A549 (cell line): Measurements from ENCODE around the gene OCA2. TPM values are rescaled to one million over a fixed set of nuclear protein-coding genes. Genes with fewer than 3 reads are reported as not detected.
A peak's percentile ranks its signal among the peaks of the same experiment; 100 is the strongest.

Experiments
- ATAC-seq, 2 experiments: fragments of 200-7000 bp in 1 of 2; fragments of >200 bp in 1 of 2; cut with Nextera tagmentation in 1 of 2; cut with Tn5 transposase in 1 of 2; 3 replicates each; pipeline versions ENCODE4 v1.8.0 to v1.9.1; 2018 to 2020; ENCODE audit warnings: mild to moderate bottlenecking in 1 of 2, moderate library complexity in 1 of 2
- CTCF ChIA-PET: fragments of 300-600 bp; sonication (Branson Sonifier 250); formaldehyde crosslinking; extraction: SDS; loops from one replicate; lab custom pipeline; 2021; ENCODE audit warnings: antibody characterized with exemption, inconsistent platforms; lab: Yijun Ruan, JAX
- POLR2A ChIA-PET: fragments of 350-600 bp; formaldehyde crosslinking; extraction: SDS; loops from one replicate; lab custom pipeline; 2021; ENCODE audit warnings: antibody characterized with exemption, inconsistent platforms; lab: Yijun Ruan, JAX
- DNase-seq, 2 experiments: peaks; one replicate each; pipeline versions ENCODE4 v3.0.0 to v3.0.0-alpha.2; 2011 to 2016; ENCODE audit warnings: low read depth in 1 of 2, low spot score in 1 of 2
- FAIRE-seq: peaks from 2 replicates; lab custom pipeline; 2011; peaks lifted over from hg19 to GRCh38; lab: Jason Lieb, UNC
- H3K27ac ChIP-seq, 2 experiments: fragments of >200 bp; sonication (Bioruptor Twin); formaldehyde crosslinking; 3 replicates each; pipeline ENCODE4 v1.5.1; 2016 to 2017
- H3K4me1 ChIP-seq: fragments of >200 bp; sonication (Bioruptor Twin); formaldehyde crosslinking; 3 replicates; pipeline ENCODE4 v1.6.1; 2016
- H3K4me2 ChIP-seq: fragments of >200 bp; sonication (Bioruptor Twin); formaldehyde crosslinking; 3 replicates; pipeline ENCODE4 v1.6.1; 2016
- H3K4me3 ChIP-seq: fragments of >200 bp; sonication (Bioruptor Twin); formaldehyde crosslinking; 3 replicates; pipeline ENCODE4 v1.5.1; 2016
- H3K9me3 ChIP-seq: fragments of >200 bp; sonication (Bioruptor Twin); formaldehyde crosslinking; 3 replicates; pipeline ENCODE4 v1.6.1; 2016
- BCL3 ChIP-seq: fragments of >200 bp; sonication (Bioruptor Twin); formaldehyde crosslinking; IDR thresholded peaks from 3 replicates; pipeline ENCODE4 v1.6.1; 2016
- CBX2 ChIP-seq: fragments of 200-600 bp; sonication (generic); IDR thresholded peaks from 2 replicates; pipeline ENCODE4 v1.6.1; 2016; ENCODE audit warnings: low read depth, mild to moderate bottlenecking, borderline replicate concordance
- FOSL2 ChIP-seq, 2 experiments: fragments of 450-650 bp in 1 of 2; fragments of >200 bp in 1 of 2; sonication (Bioruptor Twin) in 1 of 2; formaldehyde crosslinking; IDR thresholded peaks; 2 replicates each; pipeline versions ENCODE4 v1.5.0 to v1.6.1; 2016 to 2020; ENCODE audit warnings: mild to moderate bottlenecking in 1 of 2, moderate library complexity in 1 of 2
- FOXS1 ChIP-seq: fragments of 250-450 bp; sonication (Bioruptor Pico); IDR thresholded peaks from 2 replicates; pipeline ENCODE4 v1.5.0; 2020; ENCODE audit warnings: mild to moderate bottlenecking, moderate library complexity
- HMGXB4 ChIP-seq: fragments of 250-450 bp; sonication (Bioruptor Pico); IDR thresholded peaks from 2 replicates; pipeline ENCODE4 v1.5.0; 2021; ENCODE audit warnings: mild to moderate bottlenecking, moderate library complexity, borderline replicate concordance
- HOXA7 ChIP-seq: fragments of 250-450 bp; sonication (Bioruptor Pico); IDR thresholded peaks from 2 replicates; pipeline ENCODE4 v1.5.0; 2020; ENCODE audit warnings: mild to moderate bottlenecking, moderate library complexity
- HOXB13 ChIP-seq: fragments of 250-450 bp; sonication (Bioruptor Pico); IDR thresholded peaks from 2 replicates; pipeline ENCODE4 v1.5.0; 2020; ENCODE audit warnings: low read depth, mild to moderate bottlenecking, moderate library complexity
- KDM5A ChIP-seq: fragments of 200-600 bp; sonication (generic); IDR thresholded peaks from 2 replicates; pipeline ENCODE4 v1.6.1; 2016; ENCODE audit warnings: antibody characterized with exemption, mild to moderate bottlenecking
- PBX3 ChIP-seq: IDR thresholded peaks from 2 replicates; pipeline ENCODE4 v1.6.1; 2012
- PHF8 ChIP-seq: fragments of 200-600 bp; sonication (generic); IDR thresholded peaks from 2 replicates; pipeline ENCODE4 v1.6.1; 2016; ENCODE audit warnings: low read depth, mild to moderate bottlenecking, antibody characterized with exemption, moderate library complexity, borderline replicate concordance
- RCOR1 ChIP-seq: fragments of 150-350 bp; IDR thresholded peaks from 2 replicates; pipeline ENCODE4 v1.6.1; 2014; ENCODE audit warnings: antibody characterized with exemption, low read length, low read depth
- REST ChIP-seq: fragments of 200-600 bp; sonication (generic); IDR thresholded peaks from 2 replicates; pipeline ENCODE4 v1.6.1; 2016; ENCODE audit warnings: antibody characterized with exemption, mild to moderate bottlenecking, moderate library complexity
- RFX5 ChIP-seq: fragments of 450-650 bp; IDR thresholded peaks from 2 replicates; pipeline ENCODE4 v1.7.1; 2014; ENCODE audit warnings: antibody characterized with exemption, mild to moderate bottlenecking, moderate library complexity
- WGBS: methylation state at CpG from one replicate; pipeline ENCODE4 v1.1.6; 2017; ENCODE audit errors: missing lambda C conversion rate; 5-methylcytosine and 5-hydroxymethylcytosine counted together
- polyA plus RNA-seq, 4 experiments: library from polyadenylated mRNA; depleted of rRNA in 3 of 4; stranded (reverse); fragments of >200 nt; fragmentation: RNase III in 1 of 4; extraction: RNeasy Plus Mini Kit Qiagen cat#74134 plus additional on column Dnase treatment in 1 of 4; gene quantifications; 2 replicates in 3 of 4; 3 replicates in 1 of 4; pipeline ENCODE4 v1.2.3, GENCODE V29; 2011 to 2017

OCA2 gene
- polyA plus RNA-seq, 2 of the 4 experiments (the other 2 are of a cell fraction) = 0.17 to 0.25 TPM

GRCh38 chr15:28030801-28031200 is 68.3 kb downstream of the OCA2 start:
- no peak overlapping the region for H3K4me3 ChIP-seq
- no peak for TF ChIP-seq BCL3
- no peak for TF ChIP-seq KDM5A
- TF ChIP-seq, all 56 proteins: peak for 0
- DNase-seq = no peak
- no peaks in the 10 kb centered on the region for H3K4me1 ChIP-seq
- FAIRE-seq = peak; percentile 49
- 64% methylated on average over 2 of the region's 2 CpGs for whole genome bisulfite sequencing
- ChIA-PET POLR2A (no interaction called here), CTCF (interaction anchor here (0.6 to 6.6 kb wide), 3 partner anchors 9 to 933 kb away, joined by 3 to 41 read pairs (median 6); no protein-coding TSS in a partner anchor)
- H3K27ac ChIP-seq = no peak overlapping the region
- H3K9me3 ChIP-seq = no peaks in the 10 kb centered on the region
- ATAC-seq = no peak
- H3K4me2 ChIP-seq = no peak overlapping the region

- ATAC-seq (no peak), DNase-seq (no peak), FAIRE-seq (no peak)
- Histone ChIP-seq H3K4me3 (no peak overlapping the region), H3K4me1 (no peaks in the 10 kb centered on the region), H3K9me3 (no peaks in the 10 kb centered on the region), H3K27ac (no peak overlapping the region), H3K4me2 (no peak overlapping the region)
- CTCF ChIA-PET = no interaction called here
- POLR2A ChIA-PET = no interaction called here
- TF ChIP-seq FOXS1 (CRISPR knock-in tag) = no peak
- no peak for TF ChIP-seq PBX3
- no peak for TF ChIP-seq FOSL2 (IDR thresholded peaks at IDR 0.05)
- no peak for TF ChIP-seq FOSL2 (CRISPR knock-in tag; IDR thresholded peaks at IDR 0.05)
- TF ChIP-seq RCOR1 = no peak
- no peak for TF ChIP-seq PHF8
- TF ChIP-seq HOXB13 = no peak
- WGBS = 79% methylated on average over 12 of the region's 12 CpGs
Observed at GRCh38 chr15:28027714-28028076, 71.4 kb downstream of the OCA2 start.

GRCh38 chr15:28026764-28027713 is 72.1 kb downstream of the OCA2 start:
- POLR2A ChIA-PET = no interaction called here
- Histone ChIP-seq H3K4me1 (no peaks in the 10 kb centered on the region), H3K4me3 (no peak overlapping the region), H3K4me2 (no peak overlapping the region), H3K9me3 (no peaks in the 10 kb centered on the region), H3K27ac (no peak overlapping the region)
- no peak for FAIRE-seq
- no peak for ATAC-seq
- CTCF ChIA-PET = no interaction called here
- DNase-seq = no peak
- 83% methylated on average over 43 of the region's 45 CpGs for WGBS
- TF ChIP-seq HMGXB4 (CRISPR knock-in tag) (no peak), RFX5 (no peak), CBX2 (no peak), HOXA7 (CRISPR knock-in tag) (no peak), REST (no peak)
